DMS153 treated with DMSO at 0.1 percent for 48 hours (cell line): ENCODE measurements around the gene SZT2.
"Not testable (repeated sequence)": the region's sequence is repeated elsewhere in the genome, so short reads cannot be mapped to it uniquely, and the experiment has no call there.

Experiments
- DNase-seq: peaks from one replicate; lab custom pipeline; 2025; ENCODE audit not compliant: unreplicated experiment; lab: John Stamatoyannopoulos, UW

Gene SZT2

GRCh38 chr1:43360616-43361015, 29.1 kb upstream of the SZT2 start:
- no peak for DNase-seq

- no peak for DNase-seq
These were observed 26.3 kb upstream of the SZT2 start for GRCh38 chr1:43363283-43363934.

- DNase-seq: no peak
These were observed 25.7 kb upstream of the SZT2 start for GRCh38 chr1:43363935-43364525.

- no peak for DNase-seq
These were observed 24.0 kb upstream of the SZT2 start for GRCh38 chr1:43365678-43366077.

- DNase-seq: peak; percentile 12
These were observed 23.5 kb upstream of the SZT2 start for GRCh38 chr1:43366179-43366578.

- DNase-seq: no peak
These were observed 23.1 kb upstream of the SZT2 start for GRCh38 chr1:43366601-43367025.

GRCh38 chr1:43367026-43367903, 22.4 kb upstream of the SZT2 start:
- no peak for DNase-seq

GRCh38 chr1:43367904-43368645, 21.6 kb upstream of the SZT2 start, which contains the start of gene ELOVL1:
Gene ELOVL1, minus strand, starts transcription at chr1:43368011. Its CDS starts 2,402 bp downstream, at chr1:43365609.
- peak; percentile 83 for DNase-seq

GRCh38 chr1:43368646-43369020, 21.1 kb upstream of the SZT2 start:
- no peak for DNase-seq

- not testable (repeated sequence) for DNase-seq
These were observed 19.9 kb upstream of the SZT2 start for GRCh38 chr1:43369779-43370178.

- peak; percentile 6 for DNase-seq
These were observed 19.1 kb upstream of the SZT2 start for GRCh38 chr1:43370564-43370963.

- DNase-seq: no peak
These were observed 17.5 kb upstream of the SZT2 start for GRCh38 chr1:43372172-43372571.

- DNase-seq: no peak
These were observed 16.4 kb upstream of the SZT2 start for GRCh38 chr1:43373066-43373940.

- no peak for DNase-seq
These were observed 12.9 kb upstream of the SZT2 start for GRCh38 chr1:43376723-43377235.

GRCh38 chr1:43377831-43378230, 11.9 kb upstream of the SZT2 start:
- DNase-seq: no peak

- DNase-seq: no peak
These were observed 10.2 kb upstream of the SZT2 start for GRCh38 chr1:43379476-43379875.

GRCh38 chr1:43381612-43382011, 8.1 kb upstream of the SZT2 start:
- no peak for DNase-seq

GRCh38 chr1:43382027-43382779, 7.5 kb upstream of the SZT2 start:
- no peak for DNase-seq

GRCh38 chr1:43383449-43383848, 6.2 kb upstream of the SZT2 start:
- no peak for DNase-seq
